Measurements from ENCODE around the gene RLN3.

Gene RLN3

GRCh38 chr19:13995878-13996765 is 31.8 kb upstream of the RLN3 start:
- H3K4me3 ChIP-seq (ENCODE audit: low read depth, low read length): no peak overlapping the region
- no peak for TF ChIP-seq POLR2A (IDR thresholded peaks at IDR 0.05; ENCODE audit: extremely low read depth, insufficient read length)
- TF ChIP-seq CTCF (IDR thresholded peaks at IDR 0.05; ENCODE audit: low read depth, low read length): no peak
- no peak for TF ChIP-seq MAX (IDR thresholded peaks at IDR 0.05; ENCODE audit: low read depth, low read length)
- TF ChIP-seq MYC (IDR thresholded peaks at IDR 0.05; ENCODE audit: low read depth, low read length): no peak
- DNase-seq (ENCODE audit: low read depth): no peak

GRCh38 chr19:13996928-13997630 is 30.9 kb upstream of the RLN3 start:
- TF ChIP-seq CTCF (IDR thresholded peaks at IDR 0.05; ENCODE audit: low read depth, low read length) (no peak), MAX (IDR thresholded peaks at IDR 0.05; ENCODE audit: low read depth, low read length) (no peak), MYC (IDR thresholded peaks at IDR 0.05; ENCODE audit: low read depth, low read length) (no peak)
- DNase-seq (ENCODE audit: low read depth): no peak
- no peak overlapping the region for H3K4me3 ChIP-seq (ENCODE audit: low read depth, low read length)

GRCh38 chr19:13997631-13997962 is 30.4 kb upstream of the RLN3 start:
- TF ChIP-seq POLR2A (IDR thresholded peaks at IDR 0.05; ENCODE audit: extremely low read depth, insufficient read length): no peak
- TF ChIP-seq MYC (IDR thresholded peaks at IDR 0.05; ENCODE audit: low read depth, low read length): no peak
- TF ChIP-seq MAX (IDR thresholded peaks at IDR 0.05; ENCODE audit: low read depth, low read length): no peak
- TF ChIP-seq CTCF (IDR thresholded peaks at IDR 0.05; ENCODE audit: low read depth, low read length): no peak
- no peak overlapping the region for H3K4me3 ChIP-seq (ENCODE audit: low read depth, low read length)
- DNase-seq (ENCODE audit: low read depth): no peak

GRCh38 chr19:13998426-13998825 is 29.5 kb upstream of the RLN3 start:
- TF ChIP-seq MAX (IDR thresholded peaks at IDR 0.05; ENCODE audit: low read depth, low read length) (no peak), MYC (IDR thresholded peaks at IDR 0.05; ENCODE audit: low read depth, low read length) (no peak)
- no peak overlapping the region for H3K4me3 ChIP-seq (ENCODE audit: low read depth, low read length)
- no peak for DNase-seq (ENCODE audit: low read depth)

GRCh38 chr19:13999085-13999484 is 28.9 kb upstream of the RLN3 start:
- TF ChIP-seq MYC (IDR thresholded peaks at IDR 0.05; ENCODE audit: low read depth, low read length) (no peak), POLR2A (IDR thresholded peaks at IDR 0.05; ENCODE audit: extremely low read depth, insufficient read length) (no peak), CTCF (IDR thresholded peaks at IDR 0.05; ENCODE audit: low read depth, low read length) (no peak), MAX (IDR thresholded peaks at IDR 0.05; ENCODE audit: low read depth, low read length) (no peak)
- DNase-seq (ENCODE audit: low read depth): no peak

More at GRCh38 chr19:13999085-13999484, 28.9 kb upstream of the RLN3 start:
- H3K4me3 ChIP-seq (ENCODE audit: low read depth, low read length): no peak overlapping the region

Measured in NB4 (cell line).